Mesenchymal stem cell (in vitro differentiated cells and primary cell): ENCODE data around the gene DDX47.
"Not testable (repeated sequence)": the region's sequence is repeated elsewhere in the genome, so short reads cannot be mapped to it uniquely, and the experiment has no call there.

Experiments
- DNase-seq: peaks from one replicate; pipeline ENCODE4 v3.0.0-alpha.2; 2013
- H2AFZ ChIP-seq: one replicate; pipeline ENCODE4 v1.6.1; 2013; ENCODE audit warnings: low read depth, mild to moderate bottlenecking, control low read depth, inconsistent platforms, low read length, moderate library complexity
- H2AK5ac ChIP-seq: 2 replicates; pipeline ENCODE4 v1.6.1; 2013; ENCODE audit warnings: low read length, moderate library complexity, mild to moderate bottlenecking, inconsistent platforms; ENCODE audit not compliant: severe bottlenecking
- H2BK120ac ChIP-seq: one replicate; pipeline ENCODE4 v1.6.1; 2013; ENCODE audit warnings: low read depth, mild to moderate bottlenecking, inconsistent platforms, low read length, moderate library complexity
- H2BK12ac ChIP-seq, 2 experiments: one replicate each; pipeline ENCODE4 v1.6.1; 2013; ENCODE audit warnings: inconsistent platforms in 2 of 2, low read length in 2 of 2, mild to moderate bottlenecking in 2 of 2, moderate library complexity in 2 of 2, control low read depth in 1 of 2
- H2BK15ac ChIP-seq: one replicate; pipeline ENCODE4 v1.6.1; 2013; ENCODE audit warnings: mild to moderate bottlenecking, low read depth, inconsistent platforms; ENCODE audit not compliant: poor library complexity, severe bottlenecking
- H2BK5ac ChIP-seq: 2 replicates; pipeline ENCODE4 v1.6.1; 2013; ENCODE audit warnings: low read depth, mild to moderate bottlenecking, low read length, control low read depth, inconsistent platforms; ENCODE audit not compliant: poor library complexity, severe bottlenecking
- H3K14ac ChIP-seq, 2 experiments: one replicate each; pipeline ENCODE4 v1.6.1; 2013; ENCODE audit warnings: inconsistent platforms in 2 of 2, low read length in 2 of 2, control low read depth in 1 of 2, mild to moderate bottlenecking in 1 of 2, moderate library complexity in 1 of 2
- H3K18ac ChIP-seq, 2 experiments: one replicate each; pipeline ENCODE4 v1.6.1; 2013; ENCODE audit warnings: inconsistent platforms in 2 of 2, low read length in 2 of 2, control low read depth in 1 of 2, low read depth in 1 of 2, mild to moderate bottlenecking in 1 of 2
- H3K23ac ChIP-seq, 2 experiments: one replicate each; pipeline ENCODE4 v1.6.1; 2013; ENCODE audit warnings: inconsistent platforms in 2 of 2, low read length in 2 of 2, mild to moderate bottlenecking in 2 of 2, moderate library complexity in 2 of 2, control low read depth in 1 of 2
- H3K27ac ChIP-seq: 2 replicates; pipeline ENCODE4 v1.5.1; 2013; ENCODE audit warnings: mild to moderate bottlenecking, moderate library complexity, low read length, control low read depth, inconsistent platforms; ENCODE audit not compliant: poor library complexity, severe bottlenecking
- H3K27me3 ChIP-seq, 2 experiments: 2 replicates each; pipeline versions ENCODE4 v1.6.1 to v1.7.0; 2013; ENCODE audit warnings: low read length in 2 of 2, mild to moderate bottlenecking in 2 of 2, moderate library complexity in 2 of 2, control low read depth in 1 of 2, inconsistent platforms in 1 of 2; ENCODE audit not compliant: control insufficient read depth in 1 of 2, insufficient read depth in 1 of 2
- H3K36me3 ChIP-seq, 2 experiments: 2 replicates each; pipeline versions ENCODE4 v1.6.1 to v1.7.0; 2013; ENCODE audit warnings: low read length in 2 of 2, control low read depth in 1 of 2, inconsistent platforms in 1 of 2, low read depth in 1 of 2, mild to moderate bottlenecking in 1 of 2; ENCODE audit not compliant: insufficient read depth in 2 of 2, control insufficient read depth in 1 of 2
- H3K4ac ChIP-seq, 2 experiments: one replicate each; pipeline ENCODE4 v1.6.1; 2013; ENCODE audit warnings: inconsistent platforms in 2 of 2, low read length in 2 of 2, mild to moderate bottlenecking in 2 of 2, moderate library complexity in 2 of 2, control low read depth in 1 of 2, low read depth in 1 of 2
- H3K4me1 ChIP-seq: 2 replicates; pipeline ENCODE4 v1.6.1; 2013; ENCODE audit warnings: low read depth, low read length, control low read depth; ENCODE audit not compliant: control insufficient read depth, insufficient read depth
- H3K4me2 ChIP-seq: 2 replicates; pipeline ENCODE4 v1.6.1; 2013; ENCODE audit warnings: low read length, mild to moderate bottlenecking, inconsistent platforms; ENCODE audit not compliant: poor library complexity, severe bottlenecking
- H3K4me3 ChIP-seq, 2 experiments: 2 replicates each; pipeline versions ENCODE4 v1.5.1 to v1.7.0; 2013; ENCODE audit warnings: low read length in 2 of 2, mild to moderate bottlenecking in 2 of 2, control low read depth in 1 of 2, low read depth in 1 of 2; ENCODE audit not compliant: insufficient read depth in 1 of 2
- H3K79me1 ChIP-seq: replicated peaks from 2 replicates; pipeline ENCODE4 v1.6.1; 2013; ENCODE audit warnings: mild to moderate bottlenecking, control low read depth, low read length, inconsistent platforms; ENCODE audit not compliant: poor library complexity, severe bottlenecking
- H3K9ac ChIP-seq: 2 replicates; pipeline ENCODE4 v1.7.0; 2013; ENCODE audit warnings: mild to moderate bottlenecking, low read length, moderate library complexity
- H3K9me3 ChIP-seq: 2 replicates; pipeline ENCODE4 v1.7.0; 2013; ENCODE audit warnings: mild to moderate bottlenecking, low read length; ENCODE audit not compliant: control insufficient read depth
- H4K8ac ChIP-seq: one replicate; pipeline ENCODE4 v1.6.1; 2013; ENCODE audit warnings: inconsistent platforms, mild to moderate bottlenecking, low read length, moderate library complexity
- H4K91ac ChIP-seq: one replicate; pipeline ENCODE4 v1.6.1; 2013; ENCODE audit warnings: mild to moderate bottlenecking, low read length, inconsistent platforms
- WGBS: methylation state at CpG from one replicate; pipeline ENCODE4 v1.1.7; 2013; ENCODE audit warnings: mixed read lengths; 5-methylcytosine and 5-hydroxymethylcytosine counted together

Gene DDX47

GRCh38 chr12:12874029-12874428 lies 60.9 kb downstream of the DDX47 start:
- Histone ChIP-seq H3K23ac (no peak overlapping the region), H3K27me3 (no peaks in the 10 kb centered on the region), H3K9ac (no peak overlapping the region), H3K18ac (peak overlapping the region in 1 of 2 experiments; percentile 2), H3K4me2 (no peak overlapping the region), H4K8ac (no peak overlapping the region), H2BK120ac (no peak overlapping the region), H2BK15ac (no peak overlapping the region), H3K36me3 (peaks cover 0 to 2% of the 10 kb centered on the region in 2 experiments), H4K91ac (no peak overlapping the region), H2AK5ac (peak overlapping the region; percentile 45), H2BK5ac (peak overlapping the region; percentile 92), H3K27ac (peak overlapping the region; percentile 87), H2BK12ac (peak overlapping the region in 1 of 2 experiments; percentile 7), H2AFZ (no peak overlapping the region), H3K4me3 (no peak overlapping the region), H3K14ac (no peak overlapping the region), H3K79me1 (no peaks in the 10 kb centered on the region), H3K4ac (peak overlapping the region in 1 of 2 experiments; percentile 56), H3K4me1 (peaks cover 28% of the 10 kb centered on the region), H3K9me3 (peaks cover 5% of the 10 kb centered on the region)
- WGBS: 56% methylated on average over 1 of the region's 1 CpG
- DNase-seq: no peak

DNA sequence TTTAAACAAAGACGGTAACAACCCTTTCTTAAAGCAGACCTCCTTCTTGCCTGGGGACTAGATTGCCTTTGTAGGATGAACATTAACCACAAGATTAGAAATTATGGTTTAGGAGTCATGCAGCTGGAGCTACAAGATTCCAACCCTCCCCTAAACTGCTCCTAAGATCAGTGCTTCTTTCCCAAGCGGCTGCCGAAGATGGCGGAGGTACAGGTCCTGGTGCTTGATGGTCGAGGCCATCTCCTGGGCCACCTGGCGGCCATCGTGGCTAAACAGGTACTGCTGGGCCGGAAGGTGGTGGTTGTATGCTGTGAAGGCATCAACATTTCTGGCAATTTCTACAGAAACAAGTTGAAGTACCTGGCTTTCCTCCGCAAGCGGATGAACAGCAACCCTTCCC lies 62.2 kb downstream of the DDX47 start:
- Histone ChIP-seq H2AK5ac (peak overlapping the region; percentile 49), H4K91ac (peak overlapping the region; percentile 54), H2BK5ac (peak overlapping the region; percentile 21), H2BK12ac (peak overlapping the region in 1 of 2 experiments; percentile 62), H3K4me1 (peaks cover 28% of the 10 kb centered on the region), H3K27ac (peak overlapping the region; percentile 74)
- H3K9ac ChIP-seq, H3K14ac ChIP-seq, H3K4me3 ChIP-seq, H3K23ac ChIP-seq, H3K36me3 ChIP-seq, H3K4ac ChIP-seq, H3K18ac ChIP-seq, H3K4me2 ChIP-seq, H3K79me1 ChIP-seq, H3K27me3 ChIP-seq, H2BK120ac ChIP-seq, H2AFZ ChIP-seq, H3K9me3 ChIP-seq, DNase-seq, H2BK15ac ChIP-seq, H4K8ac ChIP-seq: not testable (repeated sequence)
- WGBS: 97% methylated on average over 10 of the region's 10 CpGs

DNA sequence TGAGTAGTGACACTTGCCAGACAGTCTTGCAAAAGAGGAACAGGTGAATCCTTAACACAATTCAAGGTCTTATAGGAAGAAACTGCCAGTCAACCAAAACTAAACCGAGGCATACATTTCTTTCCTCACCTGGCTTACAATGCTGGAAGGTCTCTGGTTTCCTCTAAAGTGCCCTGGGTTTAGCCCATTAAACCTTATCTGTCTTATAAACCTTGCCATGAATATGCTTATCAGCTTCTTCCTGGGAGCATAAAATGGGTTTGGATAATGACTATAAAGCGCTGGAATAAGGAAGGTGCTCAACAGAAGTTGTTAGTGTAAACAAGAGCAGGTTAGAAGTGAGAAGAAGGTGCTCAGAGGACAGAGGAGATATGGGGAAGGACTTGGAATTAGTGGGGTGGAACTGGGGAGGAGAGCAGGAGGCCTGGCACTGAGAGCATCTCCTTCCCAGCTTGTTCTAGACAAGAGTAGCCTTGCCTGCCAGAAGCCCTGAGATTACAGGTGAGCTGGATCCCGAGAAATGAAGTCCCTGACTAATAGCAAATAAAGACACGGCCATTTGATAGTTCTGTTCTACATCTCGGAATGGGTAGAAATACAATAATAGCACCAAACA lies 64.1 kb downstream of the DDX47 start:
- Histone ChIP-seq H4K8ac (no peak overlapping the region), H3K4ac (no peak overlapping the region), H3K4me2 (no peak overlapping the region), H3K4me3 (no peak overlapping the region), H3K79me1 (no peaks in the 10 kb centered on the region), H3K9me3 (no peaks in the 10 kb centered on the region), H3K23ac (no peak overlapping the region), H2AFZ (no peak overlapping the region), H3K27me3 (no peaks in the 10 kb centered on the region), H3K4me1 (peaks cover 26% of the 10 kb centered on the region), H2BK15ac (no peak overlapping the region), H3K9ac (no peak overlapping the region), H3K18ac (no peak overlapping the region), H2BK120ac (no peak overlapping the region), H2BK12ac (no peak overlapping the region), H2BK5ac (no peak overlapping the region), H2AK5ac (peak overlapping the region; percentile 34), H3K14ac (no peak overlapping the region), H3K27ac (no peak overlapping the region), H3K36me3 (peaks cover 0 to 2% of the 10 kb centered on the region in 2 experiments), H4K91ac (no peak overlapping the region)
- 95% methylated on average over 5 of the region's 5 CpGs for WGBS
- DNase-seq: no peak

DNA sequence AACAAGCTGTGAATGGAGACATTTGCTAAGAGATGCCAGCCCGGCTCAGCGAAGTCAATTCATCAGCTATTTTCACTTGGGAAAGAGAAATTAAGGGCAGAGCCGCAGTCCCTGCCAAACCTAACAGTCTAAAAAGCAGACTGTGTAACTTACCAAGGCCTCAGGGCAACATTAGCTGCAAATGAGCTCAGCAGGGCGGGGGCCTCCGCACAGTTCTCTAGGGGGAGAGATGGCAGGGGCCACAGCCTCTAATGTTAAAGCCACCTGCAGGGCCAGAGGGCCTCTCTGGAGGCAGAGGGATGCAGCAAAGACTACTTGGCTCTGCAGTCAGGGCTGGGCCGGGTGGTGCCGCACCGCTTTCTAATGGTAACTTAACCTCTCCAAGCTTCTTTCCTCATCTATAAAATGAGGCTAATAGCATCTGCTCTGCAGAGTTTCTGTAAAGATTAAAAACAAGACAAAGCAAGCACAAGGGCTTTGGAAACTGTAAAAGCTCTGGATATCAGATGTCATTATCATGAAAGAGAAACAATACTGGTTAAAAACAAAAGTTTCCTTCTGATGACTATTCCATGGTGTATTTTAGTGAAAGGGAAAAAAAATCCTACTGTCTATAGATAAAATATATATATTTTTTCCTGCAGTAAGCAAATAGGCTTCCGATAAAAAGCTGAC lies 64.8 kb downstream of the DDX47 start:
- H2AK5ac ChIP-seq: no peak overlapping the region
- H3K4me3 ChIP-seq: no peak overlapping the region
- H3K18ac ChIP-seq: peak overlapping the region in 1 of 2 experiments; percentile 29
- H4K8ac ChIP-seq: no peak overlapping the region
- H4K91ac ChIP-seq: no peak overlapping the region
- WGBS: 93% methylated on average over 7 of the region's 9 CpGs
- peak overlapping the region in 1 of 2 experiments; percentile 21 for H3K14ac ChIP-seq
- no peak overlapping the region for H2BK12ac ChIP-seq
- peaks cover 21% of the 10 kb centered on the region for H3K4me1 ChIP-seq
- peaks cover 0 to 2% of the 10 kb centered on the region in 2 experiments for H3K36me3 ChIP-seq
- no peak overlapping the region for H3K4ac ChIP-seq
- no peak overlapping the region for H3K9ac ChIP-seq
- no peaks in the 10 kb centered on the region for H3K79me1 ChIP-seq
- no peak overlapping the region for H3K4me2 ChIP-seq
- H2AFZ ChIP-seq: no peak overlapping the region
- no peak overlapping the region for H2BK15ac ChIP-seq
- no peaks in the 10 kb centered on the region for H3K27me3 ChIP-seq
- H2BK120ac ChIP-seq: no peak overlapping the region
- H3K23ac ChIP-seq: no peak overlapping the region
- no peak overlapping the region for H3K27ac ChIP-seq
- H3K9me3 ChIP-seq: no peaks in the 10 kb centered on the region
- no peak overlapping the region for H2BK5ac ChIP-seq
- DNase-seq: no peak
